ENCODE results near the gene PDE4B. TPM values are rescaled to one million over a fixed set of nuclear protein-coding genes. Genes with fewer than 3 reads are reported as not detected.
"Not testable (repeated sequence)": the region's sequence is repeated elsewhere in the genome, so short reads cannot be mapped to it uniquely, and the experiment has no call there.

PDE4B gene
- total RNA-seq, 2 donors from 2014 or later = 2.0 to 5.7 TPM

DNA sequence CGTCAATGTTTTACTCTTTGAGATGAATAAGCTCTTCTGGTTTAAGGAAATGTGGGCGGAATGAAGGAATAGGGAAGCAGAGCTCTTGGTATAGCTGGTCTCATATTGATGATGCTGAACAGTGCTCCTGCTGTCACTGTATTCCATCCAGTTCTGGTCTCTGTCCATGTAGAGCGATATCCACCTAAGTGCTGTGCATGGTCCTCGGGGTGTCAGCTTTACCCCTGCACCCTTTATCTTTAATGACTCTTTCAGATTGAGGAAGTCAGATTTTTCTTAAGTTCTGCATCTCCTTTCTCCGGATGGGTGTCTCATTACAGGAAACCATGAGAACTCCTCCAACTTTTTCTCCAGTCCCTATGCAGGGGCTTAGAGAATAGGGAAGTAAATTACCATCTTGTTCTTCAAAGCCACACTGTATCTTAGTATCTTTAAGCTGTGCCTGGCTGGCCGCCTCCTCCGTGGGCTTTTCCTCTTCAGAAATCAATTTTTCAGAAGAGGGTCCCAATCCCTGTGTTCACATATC is 52.9 kb downstream of the PDE4B start:
- H3K27ac ChIP-seq = no peak overlapping the region
- H3K9ac ChIP-seq (ENCODE audit: low read depth in 2 of 2, low read length in 2 of 2) = no peak overlapping the region
- no peaks in the 10 kb centered on the region for H3K9me3 ChIP-seq
- no peak for DNase-seq
- H3K36me3 ChIP-seq = no peaks in the 10 kb centered on the region
- no peak overlapping the region for H3K4me3 ChIP-seq
- H3K4me1 ChIP-seq = no peaks in the 10 kb centered on the region
- no peaks in the 10 kb centered on the region for H3K27me3 ChIP-seq
- intact Hi-C loops (cut with DNase I) = no loop called here
- TF ChIP-seq, protein P1, sequence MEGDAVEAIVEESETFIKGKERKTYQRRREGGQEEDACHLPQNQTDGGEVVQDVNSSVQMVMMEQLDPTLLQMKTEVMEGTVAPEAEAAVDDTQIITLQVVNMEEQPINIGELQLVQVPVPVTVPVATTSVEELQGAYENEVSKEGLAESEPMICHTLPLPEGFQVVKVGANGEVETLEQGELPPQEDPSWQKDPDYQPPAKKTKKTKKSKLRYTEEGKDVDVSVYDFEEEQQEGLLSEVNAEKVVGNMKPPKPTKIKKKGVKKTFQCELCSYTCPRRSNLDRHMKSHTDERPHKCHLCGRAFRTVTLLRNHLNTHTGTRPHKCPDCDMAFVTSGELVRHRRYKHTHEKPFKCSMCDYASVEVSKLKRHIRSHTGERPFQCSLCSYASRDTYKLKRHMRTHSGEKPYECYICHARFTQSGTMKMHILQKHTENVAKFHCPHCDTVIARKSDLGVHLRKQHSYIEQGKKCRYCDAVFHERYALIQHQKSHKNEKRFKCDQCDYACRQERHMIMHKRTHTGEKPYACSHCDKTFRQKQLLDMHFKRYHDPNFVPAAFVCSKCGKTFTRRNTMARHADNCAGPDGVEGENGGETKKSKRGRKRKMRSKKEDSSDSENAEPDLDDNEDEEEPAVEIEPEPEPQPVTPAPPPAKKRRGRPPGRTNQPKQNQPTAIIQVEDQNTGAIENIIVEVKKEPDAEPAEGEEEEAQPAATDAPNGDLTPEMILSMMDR (IDR thresholded peaks at IDR 0.05) = no peak

DNA sequence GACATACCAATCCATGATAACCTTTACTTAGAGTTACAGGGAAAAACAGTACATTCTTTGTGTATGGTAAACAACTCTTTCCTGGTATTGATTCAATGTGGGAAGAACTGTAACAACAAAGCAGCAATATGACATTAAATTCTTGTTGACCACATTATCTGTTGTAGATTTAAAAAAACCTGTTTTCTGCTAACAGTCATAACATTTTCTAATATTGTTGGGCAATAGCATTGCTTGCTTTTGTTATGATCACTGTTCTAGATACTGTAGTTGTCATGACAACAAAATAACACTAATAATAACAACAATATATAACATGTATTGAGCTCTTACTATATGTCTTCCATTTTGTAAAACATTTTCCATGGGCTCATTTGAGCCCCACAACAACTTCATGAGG is 54.2 kb downstream of the PDE4B start:
- Histone ChIP-seq H3K4me3 (no peak overlapping the region), H3K4me1 (no peaks in the 10 kb centered on the region), H3K9ac (ENCODE audit: low read depth in 2 of 2, low read length in 2 of 2) (no peak overlapping the region), H3K27me3 (no peaks in the 10 kb centered on the region), H3K36me3 (no peaks in the 10 kb centered on the region), H3K27ac (no peak overlapping the region), H3K9me3 (no peaks in the 10 kb centered on the region)
- DNase-seq = no peak
- intact Hi-C loops (cut with DNase I) = no loop called here
- TF ChIP-seq, protein P1 (IDR thresholded peaks at IDR 0.05) = no peak

DNA sequence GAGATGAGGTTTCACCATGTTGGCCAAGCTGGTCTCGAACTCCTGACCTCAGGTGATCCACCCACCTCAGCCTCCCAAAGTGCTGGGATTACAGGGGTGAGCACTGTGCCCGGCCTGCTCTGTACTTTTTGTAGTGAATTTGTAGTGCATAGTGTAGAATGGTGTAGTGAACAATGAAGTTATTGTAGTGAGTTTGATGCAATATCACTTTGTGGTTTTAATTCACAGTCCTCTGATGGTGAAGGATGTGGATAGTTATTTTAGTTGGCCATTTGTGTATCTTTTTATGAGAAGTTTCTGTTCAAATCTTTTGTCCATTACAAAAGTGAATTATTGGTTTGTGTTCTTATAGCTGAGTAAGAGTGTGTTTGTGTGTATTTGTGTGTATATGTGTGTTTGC is 57.6 kb downstream of the PDE4B start:
- TF ChIP-seq, protein P1 (IDR thresholded peaks at IDR 0.05) = no peak
- H3K4me1 ChIP-seq = no peaks in the 10 kb centered on the region

GRCh38 chr1:65856591-65856990 is 63.9 kb downstream of the PDE4B start:
- H3K27ac ChIP-seq; H3K27me3 ChIP-seq; DNase-seq; H3K9ac ChIP-seq (ENCODE audit: low read depth in 2 of 2, low read length in 2 of 2); H3K9me3 ChIP-seq; H3K4me3 ChIP-seq; intact Hi-C loops (cut with DNase I); H3K4me1 ChIP-seq; H3K36me3 ChIP-seq: not testable (repeated sequence)

More for the DNA sequence above, 57.6 kb downstream of the PDE4B start:
- no peak overlapping the region for H3K4me3 ChIP-seq
- DNase-seq = no peak
- no peaks in the 10 kb centered on the region for H3K27me3 ChIP-seq
- H3K27ac ChIP-seq = no peak overlapping the region
- intact Hi-C loops (cut with DNase I) = no loop called here
- no peaks in the 10 kb centered on the region for H3K9me3 ChIP-seq
- no peaks in the 10 kb centered on the region for H3K36me3 ChIP-seq
- H3K9ac ChIP-seq (ENCODE audit: low read depth in 2 of 2, low read length in 2 of 2) = no peak overlapping the region

DNA sequence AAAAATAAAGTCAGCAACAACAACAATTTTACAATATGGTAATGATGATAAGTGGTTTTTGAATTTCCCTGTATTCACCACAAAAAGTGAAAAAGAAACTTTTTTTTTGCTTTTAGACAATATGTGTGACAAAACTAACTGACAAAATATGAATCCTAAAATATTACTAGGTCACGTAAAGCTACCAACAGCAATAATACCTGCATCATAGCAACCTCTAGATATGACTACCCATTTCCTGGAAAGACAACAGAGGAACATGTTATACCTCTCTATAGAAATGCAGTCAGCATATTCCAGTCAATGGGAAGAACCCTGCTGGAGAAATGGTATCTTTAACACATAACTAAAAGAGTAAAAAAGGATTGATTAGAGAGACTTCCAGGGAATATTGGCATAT is 73.7 kb downstream of the PDE4B start:
- intact Hi-C loops (cut with DNase I) = no loop called here
- DNase-seq = no peak
- Histone ChIP-seq H3K36me3 (no peaks in the 10 kb centered on the region), H3K9me3 (no peaks in the 10 kb centered on the region), H3K27ac (no peak overlapping the region), H3K4me3 (no peak overlapping the region), H3K4me1 (no peaks in the 10 kb centered on the region), H3K9ac (ENCODE audit: low read depth in 2 of 2, low read length in 2 of 2) (no peak overlapping the region), H3K27me3 (no peaks in the 10 kb centered on the region)
- TF ChIP-seq, protein P1 (IDR thresholded peaks at IDR 0.05) = no peak

GRCh38 chr1:65872301-65872700 is 79.6 kb downstream of the PDE4B start:
- Histone ChIP-seq H3K36me3 (no peaks in the 10 kb centered on the region), H3K27ac (no peak overlapping the region), H3K4me3 (no peak overlapping the region), H3K9me3 (no peaks in the 10 kb centered on the region), H3K4me1 (no peaks in the 10 kb centered on the region), H3K27me3 (no peaks in the 10 kb centered on the region), H3K9ac (ENCODE audit: low read depth in 2 of 2, low read length in 2 of 2) (no peak overlapping the region)
- DNase-seq = no peak
- intact Hi-C loops (cut with DNase I) = no loop called here
- TF ChIP-seq, protein P1 (IDR thresholded peaks at IDR 0.05) = no peak

DNA sequence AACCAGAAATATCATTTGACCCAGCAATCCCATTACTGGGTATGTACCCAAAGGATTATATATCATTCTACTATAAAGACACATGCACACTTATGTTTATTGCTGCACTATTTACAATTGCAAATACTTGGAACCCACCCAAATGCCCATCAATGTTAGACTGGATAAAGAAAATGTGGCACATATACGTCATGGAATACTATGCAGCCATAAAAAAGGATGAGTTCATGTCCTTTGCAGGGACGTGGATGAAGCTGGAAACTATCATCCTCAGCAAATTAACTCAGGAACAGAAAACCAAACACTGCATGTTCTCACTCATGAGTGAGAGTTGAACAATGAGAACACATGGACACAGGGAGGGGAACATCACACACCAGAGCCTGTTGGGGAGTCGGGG is 85.6 kb downstream of the PDE4B start:
- H3K9ac ChIP-seq (ENCODE audit: low read depth in 2 of 2, low read length in 2 of 2); H3K9me3 ChIP-seq; H3K36me3 ChIP-seq; intact Hi-C loops (cut with DNase I); H3K27me3 ChIP-seq; DNase-seq; H3K4me3 ChIP-seq; H3K27ac ChIP-seq; H3K4me1 ChIP-seq: not testable (repeated sequence)

Data from colonic mucosa (tissue), 4 donors.